A549 (cell line): ENCODE measurements around the gene STAU1. TPM values are rescaled to one million over a fixed set of nuclear protein-coding genes. Genes with fewer than 3 reads are reported as not detected.
"Not testable (repeated sequence)": the region's sequence is repeated elsewhere in the genome, so short reads cannot be mapped to it uniquely, and the experiment has no call there.

Source experiments
- ATAC-seq, 2 experiments: fragments of 200-7000 bp in 1 of 2; fragments of >200 bp in 1 of 2; cut with Nextera tagmentation in 1 of 2; cut with Tn5 transposase in 1 of 2; 3 replicates each; pipeline versions ENCODE4 v1.8.0 to v1.9.1; 2018 to 2020; ENCODE audit warnings: mild to moderate bottlenecking in 1 of 2, moderate library complexity in 1 of 2
- CTCF ChIA-PET: fragments of 300-600 bp; sonication (Branson Sonifier 250); formaldehyde crosslinking; extraction: SDS; loops from one replicate; lab custom pipeline; 2021; ENCODE audit warnings: antibody characterized with exemption, inconsistent platforms; lab: Yijun Ruan, JAX
- POLR2A ChIA-PET: fragments of 350-600 bp; formaldehyde crosslinking; extraction: SDS; loops from one replicate; lab custom pipeline; 2021; ENCODE audit warnings: antibody characterized with exemption, inconsistent platforms; lab: Yijun Ruan, JAX
- DNase-seq, 2 experiments: peaks; one replicate each; pipeline versions ENCODE4 v3.0.0 to v3.0.0-alpha.2; 2011 to 2016; ENCODE audit warnings: low read depth in 1 of 2, low spot score in 1 of 2
- FAIRE-seq: peaks from 2 replicates; lab custom pipeline; 2011; peaks lifted over from hg19 to GRCh38; lab: Jason Lieb, UNC
- H3K27ac ChIP-seq, 2 experiments: fragments of >200 bp; sonication (Bioruptor Twin); formaldehyde crosslinking; 3 replicates each; pipeline ENCODE4 v1.5.1; 2016 to 2017
- H3K4me1 ChIP-seq: fragments of >200 bp; sonication (Bioruptor Twin); formaldehyde crosslinking; 3 replicates; pipeline ENCODE4 v1.6.1; 2016
- H3K4me2 ChIP-seq: fragments of >200 bp; sonication (Bioruptor Twin); formaldehyde crosslinking; 3 replicates; pipeline ENCODE4 v1.6.1; 2016
- H3K4me3 ChIP-seq: fragments of >200 bp; sonication (Bioruptor Twin); formaldehyde crosslinking; 3 replicates; pipeline ENCODE4 v1.5.1; 2016
- H3K9me3 ChIP-seq: fragments of >200 bp; sonication (Bioruptor Twin); formaldehyde crosslinking; 3 replicates; pipeline ENCODE4 v1.6.1; 2016
- BHLHE40 ChIP-seq: IDR thresholded peaks from 2 replicates; pipeline ENCODE4 v1.6.1; 2012; ENCODE audit warnings: low read depth, low read length, inconsistent platforms
- CBX2 ChIP-seq: fragments of 200-600 bp; sonication (generic); IDR thresholded peaks from 2 replicates; pipeline ENCODE4 v1.6.1; 2016; ENCODE audit warnings: low read depth, mild to moderate bottlenecking, borderline replicate concordance
- CHD2 ChIP-seq: fragments of 150-350 bp; IDR thresholded peaks from 2 replicates; pipeline ENCODE4 v1.6.1; 2014; ENCODE audit warnings: low read length; ENCODE audit not compliant: partially characterized antibody
- GATA3 ChIP-seq: IDR thresholded peaks from 2 replicates; pipeline ENCODE4 v1.6.1; 2012; ENCODE audit warnings: borderline replicate concordance
- HEYL ChIP-seq: fragments of 250-450 bp; sonication (Bioruptor Pico); IDR thresholded peaks from 2 replicates; pipeline ENCODE4 v1.8.0; 2021; ENCODE audit warnings: mild to moderate bottlenecking, moderate library complexity
- HOXA7 ChIP-seq: fragments of 250-450 bp; sonication (Bioruptor Pico); IDR thresholded peaks from 2 replicates; pipeline ENCODE4 v1.5.0; 2020; ENCODE audit warnings: mild to moderate bottlenecking, moderate library complexity
- JUNB ChIP-seq: fragments of >200 bp; sonication (Bioruptor Twin); formaldehyde crosslinking; IDR thresholded peaks from 2 replicates; pipeline ENCODE4 v1.6.1; 2016
- MAX ChIP-seq: IDR thresholded peaks from 2 replicates; pipeline ENCODE4 v1.6.1; 2012
- NFE2L2 ChIP-seq: fragments of 150-350 bp; conservative IDR thresholded peaks from 2 replicates; pipeline ENCODE4 v1.6.1; 2014; ENCODE audit warnings: low read length
- POLR2A ChIP-seq: IDR thresholded peaks from 2 replicates; pipeline ENCODE4 v1.6.1; 2012; ENCODE audit warnings: mild to moderate bottlenecking, low read length
- POLR2AphosphoS2 ChIP-seq: conservative IDR thresholded peaks from 2 replicates; pipeline ENCODE4 v1.6.1; 2012; ENCODE audit warnings: low read length, improper control_type of control experiment, inconsistent platforms
- RARB ChIP-seq: fragments of 250-450 bp; sonication (Bioruptor Pico); IDR thresholded peaks from 2 replicates; pipeline ENCODE4 v1.8.0; 2021; ENCODE audit warnings: mild to moderate bottlenecking, moderate library complexity
- RCOR1 ChIP-seq: fragments of 150-350 bp; IDR thresholded peaks from 2 replicates; pipeline ENCODE4 v1.6.1; 2014; ENCODE audit warnings: antibody characterized with exemption, low read length, low read depth
- REST ChIP-seq: fragments of 200-600 bp; sonication (generic); IDR thresholded peaks from 2 replicates; pipeline ENCODE4 v1.6.1; 2016; ENCODE audit warnings: antibody characterized with exemption, mild to moderate bottlenecking, moderate library complexity
- RNF2 ChIP-seq: fragments of 200-600 bp; sonication (generic); IDR thresholded peaks from 2 replicates; pipeline ENCODE4 v1.6.1; 2016; ENCODE audit warnings: low read depth, mild to moderate bottlenecking, antibody characterized with exemption, moderate library complexity, borderline replicate concordance
- TFCP2L1 ChIP-seq: fragments of 250-450 bp; sonication (Bioruptor Pico); IDR thresholded peaks from 2 replicates; pipeline ENCODE4 v1.5.0; 2021; ENCODE audit warnings: mild to moderate bottlenecking
- TP53 ChIP-seq: fragments of 250-450 bp; sonication (Bioruptor Pico); IDR thresholded peaks from 2 replicates; pipeline ENCODE4 v1.5.0; 2021; ENCODE audit warnings: mild to moderate bottlenecking, moderate library complexity
- ZC3H11A ChIP-seq: fragments of 450-650 bp; IDR thresholded peaks from 2 replicates; pipeline ENCODE4 v1.6.1; 2014; ENCODE audit warnings: antibody characterized with exemption, mild to moderate bottlenecking
- ZFP36 ChIP-seq: fragments of 450-650 bp; IDR thresholded peaks from 2 replicates; pipeline ENCODE4 v1.6.1; 2014; ENCODE audit warnings: borderline replicate concordance; ENCODE audit not compliant: partially characterized antibody
- ZSCAN20 ChIP-seq: fragments of 250-450 bp; sonication (Bioruptor Pico); IDR thresholded peaks from 2 replicates; pipeline ENCODE4 v1.8.0; 2022; ENCODE audit warnings: mild to moderate bottlenecking, moderate library complexity
- WGBS: methylation state at CpG from one replicate; pipeline ENCODE4 v1.1.6; 2017; ENCODE audit errors: missing lambda C conversion rate; 5-methylcytosine and 5-hydroxymethylcytosine counted together
- polyA plus RNA-seq, 4 experiments: library from polyadenylated mRNA; depleted of rRNA in 3 of 4; stranded (reverse); fragments of >200 nt; fragmentation: RNase III in 1 of 4; extraction: RNeasy Plus Mini Kit Qiagen cat#74134 plus additional on column Dnase treatment in 1 of 4; gene quantifications; 2 replicates in 3 of 4; 3 replicates in 1 of 4; pipeline ENCODE4 v1.2.3, GENCODE V29; 2011 to 2017
- TF ChIP-seq, protein P1 (sequence below): fragments of >200 bp; sonication (Bioruptor Twin); formaldehyde crosslinking; IDR thresholded peaks from 3 replicates; pipeline ENCODE4 v1.6.1; 2016

Gene STAU1
- polyA plus RNA-seq, 2 of the 4 experiments (the other 2 are of a cell fraction): 64.0 to 74.7 TPM

DNA sequence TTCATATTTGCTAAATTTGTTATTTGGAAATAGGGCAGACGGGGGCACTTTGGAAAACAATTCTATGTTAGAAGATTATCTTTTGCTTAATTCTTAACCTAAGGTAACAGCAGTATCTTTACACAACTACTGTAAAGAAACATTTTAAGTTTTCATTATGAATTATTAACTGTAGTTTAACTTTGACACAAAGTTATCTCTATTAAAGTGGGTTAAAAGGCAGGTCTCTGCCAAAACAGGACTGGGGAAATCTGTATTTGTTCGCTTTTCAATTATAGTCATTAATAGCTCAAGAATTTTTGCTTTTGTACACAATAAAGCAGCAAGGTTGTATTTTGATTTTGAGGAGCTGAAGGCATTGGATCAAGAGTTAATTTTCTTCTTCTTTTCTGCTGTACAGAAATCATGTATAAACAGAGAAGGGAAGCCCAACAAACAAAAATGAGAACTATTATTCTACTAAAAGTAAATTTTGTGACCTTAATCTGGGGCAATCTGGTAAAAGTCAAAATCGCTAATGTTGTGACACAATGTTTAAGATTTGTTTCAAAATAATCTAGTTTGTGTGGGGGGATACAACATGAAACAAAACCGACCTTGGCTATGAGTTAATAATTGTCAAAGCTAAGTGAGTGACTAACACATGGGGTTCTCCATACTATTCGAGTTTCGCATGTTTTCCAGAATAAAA is 2.9 kb downstream of the STAU1 start:
- H3K9me3 ChIP-seq: no peaks in the 10 kb centered on the region
- WGBS: 36% methylated on average over 6 of the region's 6 CpGs
- TF ChIP-seq HEYL (CRISPR knock-in tag) (no peak), ZSCAN20 (CRISPR knock-in tag) (no peak)
- TF ChIP-seq, all 56 proteins: peak for 0
- peak in 1 of 2 experiments; percentile 41 for DNase-seq
- no peak overlapping the region for H3K27ac ChIP-seq
- H3K4me3 ChIP-seq: no peak overlapping the region
- ChIA-PET POLR2A (interaction anchor here (1.6 kb wide), 1 partner anchor 34 kb away, joined by 5 read pairs; the partner anchor contains the start of gene DDX27), CTCF (interaction anchor here (0.5 to 7.7 kb wide), 4 partner anchors 18 to 135 kb away, joined by 3 to 47 read pairs (median 9); no protein-coding TSS in a partner anchor)
- H3K4me2 ChIP-seq: peak overlapping the region; percentile 85
- H3K4me1 ChIP-seq: peaks cover 55% of the 10 kb centered on the region
- no peak for FAIRE-seq
- no peak for ATAC-seq

DNA sequence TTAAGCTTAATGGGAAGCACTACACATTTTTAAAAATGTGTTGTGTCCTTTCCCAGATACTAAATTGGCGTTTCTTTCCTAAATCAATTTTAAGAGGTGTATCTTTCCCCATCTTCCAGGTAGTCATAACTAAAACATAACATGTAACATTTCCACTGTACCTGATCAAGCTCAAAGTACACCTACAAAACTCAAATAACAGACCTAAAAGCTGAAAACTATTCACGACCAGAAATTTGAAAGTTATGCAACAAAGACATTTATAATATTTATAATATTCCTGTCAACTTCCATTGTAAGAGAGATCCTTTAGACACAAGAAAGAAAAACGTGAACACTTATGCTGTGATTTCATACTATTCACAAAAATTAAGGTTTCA is 3.5 kb downstream of the STAU1 start:
- ChIA-PET POLR2A (interaction anchor here (1.1 to 1.6 kb wide), 1 partner anchor 34 kb away, joined by 3 to 5 read pairs; the partner anchor contains the start of gene DDX27), CTCF (interaction anchor here (1.3 to 7.7 kb wide), 3 partner anchors 17 to 52 kb away, joined by 3 to 47 read pairs (median 15); no protein-coding TSS in a partner anchor)
- H3K4me2 ChIP-seq: peak overlapping the region; percentile 85
- H3K27ac ChIP-seq: no peak overlapping the region
- WGBS: 50% methylated on average over 3 of the region's 3 CpGs
- H3K9me3 ChIP-seq: no peaks in the 10 kb centered on the region
- TF ChIP-seq GATA3: no peak
- no peak for TF ChIP-seq RCOR1
- TF ChIP-seq CHD2: no peak
- no peak for TF ChIP-seq TP53 (CRISPR knock-in tag)
- FAIRE-seq: no peak
- no peak overlapping the region for H3K4me3 ChIP-seq
- no peak for DNase-seq
- H3K4me1 ChIP-seq: peaks cover 60% of the 10 kb centered on the region
- ATAC-seq: no peak

DNA sequence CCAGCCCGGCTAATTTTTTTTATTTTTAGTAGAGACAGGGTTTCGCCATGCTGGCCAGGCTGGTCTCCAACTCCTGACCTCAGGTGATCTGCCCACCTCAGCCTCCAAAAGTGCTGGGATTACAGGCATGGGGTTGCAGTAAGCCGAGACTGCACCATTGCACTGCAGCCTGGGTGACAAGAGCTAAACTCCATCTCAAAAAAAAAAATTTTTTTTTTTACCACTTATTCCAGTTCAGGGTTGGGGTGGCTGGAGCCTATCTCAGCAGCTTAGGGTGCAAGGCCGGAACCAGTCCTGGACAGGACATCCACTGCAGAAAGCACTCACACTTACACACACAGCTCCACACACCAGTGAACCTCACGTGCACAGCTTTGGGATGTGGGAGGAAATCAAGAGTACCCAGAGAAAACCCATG is 4.0 kb downstream of the STAU1 start:
- H3K27ac ChIP-seq, DNase-seq, FAIRE-seq, ATAC-seq, H3K4me3 ChIP-seq, H3K9me3 ChIP-seq: not testable (repeated sequence)
- Histone ChIP-seq H3K4me2 (0 out of 3 replicates have a peak overlapping the region, but pooled peaks have one; percentile 85), H3K4me1 (peaks cover 66% of the 10 kb centered on the region)
- ChIA-PET CTCF (interaction anchor here (4.0 to 7.7 kb wide), 2 partner anchors 17 to 33 kb away, joined by 15 to 47 read pairs; no protein-coding TSS in a partner anchor), POLR2A (interaction anchor here (1.1 kb wide), 1 partner anchor 35 kb away, joined by 3 read pairs; the partner anchor contains the start of gene DDX27)
- WGBS: 87% methylated on average over 5 of the region's 5 CpGs

- DNase-seq (no peak), ATAC-seq (no peak), FAIRE-seq (no peak)
- ChIA-PET CTCF (interaction anchor here (0.9 to 7.7 kb wide), 4 partner anchors 10 to 34 kb away, joined by 3 to 47 read pairs (median 10); no protein-coding TSS in a partner anchor), POLR2A (interaction anchor here (1.1 to 1.2 kb wide), 2 partner anchors 36 to 94 kb away, joined by 3 read pairs; partner anchors contain the start of genes DDX27 and ZNFX1)
- Histone ChIP-seq H3K9me3 (no peaks in the 10 kb centered on the region), H3K4me1 (peaks cover 68% of the 10 kb centered on the region), H3K4me3 (no peak overlapping the region), H3K27ac (no peak overlapping the region), H3K4me2 (no peak overlapping the region)
- TF ChIP-seq RNF2 (no peak), REST (no peak), MAX (no peak), GATA3 (no peak), ZC3H11A (no peak), CBX2 (no peak), RCOR1 (no peak), POLR2AphosphoS2 (no peak), POLR2A (no peak), RARB (CRISPR knock-in tag) (no peak), JUNB (no peak), TFCP2L1 (CRISPR knock-in tag) (no peak), NFE2L2 (no peak), TP53 (CRISPR knock-in tag) (no peak), BHLHE40 (no peak), HOXA7 (no peak), ZFP36 (no peak)
- TF ChIP-seq, protein P1, sequence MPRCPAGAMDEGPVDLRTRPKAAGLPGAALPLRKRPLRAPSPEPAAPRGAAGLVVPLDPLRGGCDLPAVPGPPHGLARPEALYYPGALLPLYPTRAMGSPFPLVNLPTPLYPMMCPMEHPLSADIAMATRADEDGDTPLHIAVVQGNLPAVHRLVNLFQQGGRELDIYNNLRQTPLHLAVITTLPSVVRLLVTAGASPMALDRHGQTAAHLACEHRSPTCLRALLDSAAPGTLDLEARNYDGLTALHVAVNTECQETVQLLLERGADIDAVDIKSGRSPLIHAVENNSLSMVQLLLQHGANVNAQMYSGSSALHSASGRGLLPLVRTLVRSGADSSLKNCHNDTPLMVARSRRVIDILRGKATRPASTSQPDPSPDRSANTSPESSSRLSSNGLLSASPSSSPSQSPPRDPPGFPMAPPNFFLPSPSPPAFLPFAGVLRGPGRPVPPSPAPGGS: no peak
- WGBS: 97% methylated on average over 3 of the region's 3 CpGs
Measured at GRCh38 chr20:49183444-49183843, 4.7 kb downstream of the STAU1 start.
